Thyroid gland (tissue), 4 donors: ENCODE data around the gene LRFN4. TPM values are rescaled to one million over a fixed set of nuclear protein-coding genes. Genes with fewer than 3 reads are reported as not detected.

Experiments
- DNase-seq, 2 donors: peaks; one replicate each; pipeline ENCODE4 v3.0.0-alpha.2; 2019
- H3K27ac ChIP-seq, 3 donors: fragments of 200-600 bp; sonication (generic); 1 replicate in 2 of 3; 2 replicates in 1 of 3; pipeline ENCODE4 v1.5.1; 2016 to 2019; ENCODE audit warnings: mild to moderate bottlenecking in 1 of 3, moderate library complexity in 1 of 3
- H3K27me3 ChIP-seq: fragments of 200-600 bp; sonication (generic); one replicate; pipeline ENCODE4 v1.5.1; 2019
- H3K36me3 ChIP-seq, 2 donors: fragments of 200-600 bp; sonication (generic); one replicate each; pipeline ENCODE4 v1.5.1; 2016 to 2019
- H3K4me1 ChIP-seq, 2 donors: fragments of 200-600 bp; sonication (generic); one replicate each; pipeline ENCODE4 v1.5.1; 2017 to 2019
- H3K4me3 ChIP-seq, 3 donors: fragments of 200-600 bp; sonication (generic); replicated peaks in 1 of 3; 1 replicate in 2 of 3; 2 replicates in 1 of 3; pipeline ENCODE4 v1.5.1; 2016; ENCODE audit warnings: mild to moderate bottlenecking in 1 of 3
- H3K9me3 ChIP-seq: fragments of 200-600 bp; sonication (generic); one replicate; pipeline ENCODE4 v1.5.1; 2017
- POLR2A ChIP-seq, 2 donors: fragments of 450-650 bp; IDR thresholded peaks; one replicate each; pipeline ENCODE4 v1.6.1; 2017; ENCODE audit warnings: antibody characterized with exemption in 2 of 2, mild to moderate bottlenecking in 2 of 2, moderate library complexity in 1 of 2
- WGBS, 2 donors: methylation state at CpG; one replicate each; pipeline ENCODE4 v1.1.5; 2017; 5-methylcytosine and 5-hydroxymethylcytosine counted together
- intact Hi-C: fragments of 100-400 bp; cut with DNase I; formaldehyde crosslinking; loops from one replicate; pipeline ENCODE4 v1.15.1; 2023
- total RNA-seq, 4 donors: library from RNA; depleted of rRNA; stranded (reverse); fragments of >200 nt; gene quantifications; one replicate each; pipeline ENCODE4 v1.2.3, GENCODE V29; 2016
- TF ChIP-seq, protein P1 (sequence below), 6 experiments: fragments of 200-600 bp in 3 of 6; fragments of 450-650 bp in 3 of 6; sonication (generic) in 3 of 6; IDR thresholded peaks; one replicate each; pipeline ENCODE4 v1.5.1; 2016 to 2019; ENCODE audit warnings: antibody characterized with exemption in 6 of 6, mild to moderate bottlenecking in 2 of 6, inconsistent platforms in 1 of 6, moderate library complexity in 1 of 6

Gene LRFN4
- total RNA-seq, 4 donors from 2014 or later = 4.7 to 7.5 (median 5.9) TPM

DNA sequence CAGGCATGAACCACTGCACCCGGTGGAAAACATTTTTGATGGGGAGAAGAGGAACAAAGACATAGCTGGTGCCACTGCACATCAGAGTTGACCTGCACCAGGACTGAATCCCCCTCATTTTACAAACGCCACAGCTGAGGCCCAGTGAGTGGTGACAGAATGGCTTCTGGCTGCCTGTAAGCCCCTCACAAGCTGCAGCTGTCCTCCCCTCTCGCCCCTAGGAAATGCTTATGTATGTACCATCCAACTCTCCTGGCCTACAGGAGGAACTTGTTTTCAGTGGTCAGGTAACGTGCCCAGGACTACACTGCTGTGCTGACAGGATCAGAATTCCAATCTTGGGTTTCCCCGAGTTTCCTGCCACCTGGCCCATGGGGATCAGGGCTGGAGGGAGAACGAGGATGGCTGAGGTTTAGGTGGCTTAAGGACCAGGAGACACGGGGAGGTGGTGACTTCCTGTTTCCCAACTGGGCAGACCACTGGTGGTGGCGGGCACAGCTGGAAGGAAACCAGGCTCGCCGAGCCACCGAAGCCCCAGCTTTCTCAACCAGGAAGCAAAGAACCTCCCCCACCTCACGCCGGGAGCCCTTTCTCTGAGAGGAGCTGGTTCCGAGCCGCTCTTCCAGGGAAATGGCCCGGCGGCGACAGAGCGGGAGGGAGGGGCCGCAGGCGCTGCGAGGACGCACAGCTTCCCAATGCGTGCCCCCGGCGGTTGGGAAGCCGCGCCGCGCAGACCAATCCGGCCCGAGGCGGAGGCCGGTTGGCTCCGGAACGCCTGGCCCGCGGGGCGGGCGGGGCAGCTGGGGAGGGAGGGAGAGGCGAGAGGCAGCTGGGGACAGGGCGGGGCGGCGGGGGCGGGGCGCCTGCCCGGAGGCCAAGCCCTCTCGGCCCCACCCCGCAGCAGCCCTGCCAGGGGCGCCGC, 1.0 kb upstream of the LRFN4 start:
- peak; percentile 94 to 96 for DNase-seq
- no peaks in the 10 kb centered on the region for H3K36me3 ChIP-seq
- intact Hi-C loops = no loop called here
- TF ChIP-seq POLR2A (IDR thresholded peaks at IDR 0.05) = peak in 1 of 2 donors; percentile 65
- TF ChIP-seq, protein P1, sequence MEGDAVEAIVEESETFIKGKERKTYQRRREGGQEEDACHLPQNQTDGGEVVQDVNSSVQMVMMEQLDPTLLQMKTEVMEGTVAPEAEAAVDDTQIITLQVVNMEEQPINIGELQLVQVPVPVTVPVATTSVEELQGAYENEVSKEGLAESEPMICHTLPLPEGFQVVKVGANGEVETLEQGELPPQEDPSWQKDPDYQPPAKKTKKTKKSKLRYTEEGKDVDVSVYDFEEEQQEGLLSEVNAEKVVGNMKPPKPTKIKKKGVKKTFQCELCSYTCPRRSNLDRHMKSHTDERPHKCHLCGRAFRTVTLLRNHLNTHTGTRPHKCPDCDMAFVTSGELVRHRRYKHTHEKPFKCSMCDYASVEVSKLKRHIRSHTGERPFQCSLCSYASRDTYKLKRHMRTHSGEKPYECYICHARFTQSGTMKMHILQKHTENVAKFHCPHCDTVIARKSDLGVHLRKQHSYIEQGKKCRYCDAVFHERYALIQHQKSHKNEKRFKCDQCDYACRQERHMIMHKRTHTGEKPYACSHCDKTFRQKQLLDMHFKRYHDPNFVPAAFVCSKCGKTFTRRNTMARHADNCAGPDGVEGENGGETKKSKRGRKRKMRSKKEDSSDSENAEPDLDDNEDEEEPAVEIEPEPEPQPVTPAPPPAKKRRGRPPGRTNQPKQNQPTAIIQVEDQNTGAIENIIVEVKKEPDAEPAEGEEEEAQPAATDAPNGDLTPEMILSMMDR (IDR thresholded peaks at IDR 0.05) = no peak
- peak overlapping the region; percentile 63 to 73 (median 68) for H3K4me3 ChIP-seq
- H3K27me3 ChIP-seq = no peaks in the 10 kb centered on the region
- H3K4me1 ChIP-seq = peaks cover 6 to 12% of the 10 kb centered on the region in 2 donors
- WGBS, 2 donors = 18 to 32% methylated on average over 8 to 9 of the region's 51 CpGs
- H3K9me3 ChIP-seq = no peaks in the 10 kb centered on the region
- peak overlapping the region; percentile 71 to 87 (median 75) for H3K27ac ChIP-seq

DNA sequence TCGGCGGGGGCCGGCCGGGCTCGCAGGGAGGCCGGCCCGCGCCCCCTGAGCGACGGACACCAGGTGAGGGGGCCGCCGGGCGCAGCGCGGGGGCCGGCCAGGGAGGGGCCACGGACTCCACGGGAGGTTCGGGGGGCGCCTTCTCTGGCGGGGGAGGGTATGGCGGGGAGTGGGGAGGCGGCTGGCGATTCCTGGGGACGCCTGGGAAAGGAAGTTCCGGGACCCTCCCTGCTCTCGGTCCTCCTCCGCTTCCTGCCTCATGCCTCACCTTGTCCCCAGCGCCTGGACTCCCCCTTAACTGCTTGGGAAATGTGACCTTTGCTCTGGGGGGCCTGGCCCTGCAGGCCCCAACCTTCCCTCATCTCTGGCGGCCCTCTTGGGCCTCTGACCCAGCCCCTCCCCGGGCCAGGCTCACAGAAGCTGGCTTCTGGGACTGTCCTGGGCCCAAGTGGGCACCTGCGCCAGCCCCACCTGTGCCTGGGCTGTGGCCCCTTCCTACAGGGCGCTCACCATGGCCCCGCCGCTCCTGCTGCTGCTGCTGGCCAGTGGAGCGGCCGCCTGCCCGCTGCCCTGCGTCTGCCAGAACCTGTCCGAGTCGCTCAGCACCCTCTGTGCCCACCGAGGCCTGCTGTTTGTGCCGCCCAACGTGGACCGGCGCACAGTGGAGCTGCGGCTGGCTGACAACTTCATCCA, 516 bp downstream of the LRFN4 start:
- no peaks in the 10 kb centered on the region for H3K9me3 ChIP-seq
- intact Hi-C loops = no loop called here
- TF ChIP-seq, protein P1 (IDR thresholded peaks at IDR 0.05) = no peak
- TF ChIP-seq POLR2A (IDR thresholded peaks at IDR 0.05) = no peak
- H3K27me3 ChIP-seq = no peaks in the 10 kb centered on the region
- no peak overlapping the region for H3K27ac ChIP-seq
- 54 to 74% methylated on average over 4 to 36 of the region's 47 CpGs for WGBS, 2 donors
- DNase-seq = no peak
- peaks cover 6 to 12% of the 10 kb centered on the region in 2 donors for H3K4me1 ChIP-seq
- no peaks in the 10 kb centered on the region for H3K36me3 ChIP-seq
- H3K4me3 ChIP-seq = peak overlapping the region in 1 of 3 donors; percentile 26

DNA sequence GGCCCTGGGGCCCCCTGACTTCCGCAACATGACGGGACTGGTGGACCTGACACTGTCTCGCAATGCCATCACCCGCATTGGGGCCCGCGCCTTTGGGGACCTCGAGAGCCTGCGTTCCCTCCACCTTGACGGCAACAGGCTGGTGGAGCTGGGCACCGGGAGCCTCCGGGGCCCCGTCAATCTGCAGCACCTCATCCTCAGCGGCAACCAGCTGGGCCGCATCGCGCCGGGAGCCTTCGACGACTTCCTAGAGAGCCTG, 992 bp downstream of the LRFN4 start:
- 96 to 99% methylated on average over 17 to 18 of the region's 19 CpGs for WGBS, 2 donors
- no peak overlapping the region for H3K27ac ChIP-seq

DNA sequence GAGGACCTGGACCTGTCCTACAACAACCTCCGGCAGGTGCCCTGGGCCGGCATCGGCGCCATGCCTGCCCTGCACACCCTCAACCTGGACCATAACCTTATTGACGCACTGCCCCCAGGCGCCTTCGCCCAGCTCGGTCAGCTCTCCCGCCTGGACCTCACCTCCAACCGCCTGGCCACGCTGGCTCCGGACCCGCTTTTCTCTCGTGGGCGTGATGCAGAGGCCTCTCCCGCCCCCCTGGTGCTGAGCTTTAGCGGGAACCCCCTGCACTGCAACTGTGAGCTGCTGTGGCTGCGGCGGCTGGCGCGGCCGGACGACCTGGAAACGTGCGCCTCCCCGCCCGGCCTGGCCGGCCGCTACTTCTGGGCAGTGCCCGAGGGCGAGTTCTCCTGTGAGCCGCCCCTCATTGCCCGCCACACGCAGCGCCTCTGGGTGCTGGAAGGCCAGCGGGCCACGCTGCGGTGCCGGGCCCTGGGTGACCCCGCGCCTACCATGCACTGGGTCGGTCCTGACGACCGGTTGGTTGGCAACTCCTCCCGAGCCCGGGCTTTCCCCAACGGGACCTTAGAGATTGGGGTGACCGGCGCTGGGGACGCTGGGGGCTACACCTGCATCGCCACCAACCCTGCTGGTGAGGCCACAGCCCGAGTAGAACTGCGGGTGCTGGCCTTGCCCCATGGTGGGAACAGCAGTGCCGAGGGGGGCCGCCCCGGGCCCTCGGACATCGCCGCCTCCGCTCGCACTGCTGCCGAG, 1.5 kb downstream of the LRFN4 start:
- H3K9me3 ChIP-seq = no peaks in the 10 kb centered on the region
- DNase-seq = no peak
- intact Hi-C loops = no loop called here
- no peaks in the 10 kb centered on the region for H3K36me3 ChIP-seq
- TF ChIP-seq, protein P1 (IDR thresholded peaks at IDR 0.05) = no peak
- TF ChIP-seq POLR2A (IDR thresholded peaks at IDR 0.05) = no peak
- WGBS, 2 donors = 98 to 99% methylated on average over 31 of the region's 62 CpGs
- no peaks in the 10 kb centered on the region for H3K27me3 ChIP-seq
- peaks cover 6 to 12% of the 10 kb centered on the region in 2 donors for H3K4me1 ChIP-seq
- H3K4me3 ChIP-seq = no peak overlapping the region
- H3K27ac ChIP-seq = no peak overlapping the region

More for the DNA sequence above, 992 bp downstream of the LRFN4 start:
- DNase-seq = no peak
- Histone ChIP-seq H3K4me1 (peaks cover 6 to 12% of the 10 kb centered on the region in 2 donors), H3K4me3 (no peak overlapping the region), H3K27me3 (no peaks in the 10 kb centered on the region), H3K36me3 (no peaks in the 10 kb centered on the region), H3K9me3 (no peaks in the 10 kb centered on the region)
- no peak for TF ChIP-seq POLR2A (IDR thresholded peaks at IDR 0.05)
- TF ChIP-seq, protein P1 (IDR thresholded peaks at IDR 0.05) = no peak
- intact Hi-C loops = no loop called here
